ENCODE measurements around the gene GPC6. TPM values are rescaled to one million over a fixed set of nuclear protein-coding genes. Genes with fewer than 3 reads are reported as not detected.

Gene GPC6
- total and polyA plus RNA-seq, 12 donors = 0.15 to 5.4 (median 2.5) TPM

DNA sequence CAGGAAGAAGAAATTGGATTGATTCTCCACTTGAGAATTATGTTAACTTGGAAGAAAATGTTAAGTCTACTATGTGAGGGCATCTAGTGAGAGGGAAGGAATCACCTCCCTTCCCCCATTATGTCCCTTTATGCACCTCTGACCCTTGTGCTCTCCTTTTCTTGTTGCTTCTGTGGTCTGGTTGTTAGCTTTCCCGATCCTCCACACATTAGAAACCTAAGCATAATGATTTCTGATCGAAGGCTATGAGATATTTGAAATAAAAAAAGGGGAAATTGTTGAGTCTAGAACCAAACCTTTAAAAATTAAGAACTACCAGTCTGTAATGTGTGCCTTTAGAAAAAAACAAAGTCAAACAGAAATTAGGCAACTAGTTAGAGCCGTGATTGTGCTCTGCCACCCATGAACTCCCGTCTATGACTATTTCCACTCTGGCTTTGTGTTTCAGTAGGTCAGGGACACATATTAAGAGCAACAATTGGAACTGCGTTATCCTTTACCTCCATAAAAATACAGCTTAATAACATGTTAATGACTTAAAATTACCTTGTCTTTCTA is 463 bp upstream of the GPC6 start:
- Histone ChIP-seq H3K9me3 (no peaks in the 10 kb centered on the region), H3K27ac (peak overlapping the region in 1 of 10 donors; percentile 83), H3K36me3 (no peaks in the 10 kb centered on the region), H3K27me3 (peaks cover 0 to 52% (median 41%) of the 10 kb centered on the region in 7 donors), H3K4me1 (peaks cover 0 to 16% (median 0%) of the 10 kb centered on the region in 9 donors), H3K4me3 (peak overlapping the region in 7 of 10 donors; percentile 47 to 64 (median 60))
- intact Hi-C loops (cut with DNase I) = no loop called here
- TF ChIP-seq, protein P1, sequence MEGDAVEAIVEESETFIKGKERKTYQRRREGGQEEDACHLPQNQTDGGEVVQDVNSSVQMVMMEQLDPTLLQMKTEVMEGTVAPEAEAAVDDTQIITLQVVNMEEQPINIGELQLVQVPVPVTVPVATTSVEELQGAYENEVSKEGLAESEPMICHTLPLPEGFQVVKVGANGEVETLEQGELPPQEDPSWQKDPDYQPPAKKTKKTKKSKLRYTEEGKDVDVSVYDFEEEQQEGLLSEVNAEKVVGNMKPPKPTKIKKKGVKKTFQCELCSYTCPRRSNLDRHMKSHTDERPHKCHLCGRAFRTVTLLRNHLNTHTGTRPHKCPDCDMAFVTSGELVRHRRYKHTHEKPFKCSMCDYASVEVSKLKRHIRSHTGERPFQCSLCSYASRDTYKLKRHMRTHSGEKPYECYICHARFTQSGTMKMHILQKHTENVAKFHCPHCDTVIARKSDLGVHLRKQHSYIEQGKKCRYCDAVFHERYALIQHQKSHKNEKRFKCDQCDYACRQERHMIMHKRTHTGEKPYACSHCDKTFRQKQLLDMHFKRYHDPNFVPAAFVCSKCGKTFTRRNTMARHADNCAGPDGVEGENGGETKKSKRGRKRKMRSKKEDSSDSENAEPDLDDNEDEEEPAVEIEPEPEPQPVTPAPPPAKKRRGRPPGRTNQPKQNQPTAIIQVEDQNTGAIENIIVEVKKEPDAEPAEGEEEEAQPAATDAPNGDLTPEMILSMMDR (IDR thresholded peaks at IDR 0.05) = no peak
- no peak for ATAC-seq
- DNase-seq = no peak
- WGBS, 2 donors = 8 to 13% methylated on average over 5 of the region's 5 CpGs

DNA sequence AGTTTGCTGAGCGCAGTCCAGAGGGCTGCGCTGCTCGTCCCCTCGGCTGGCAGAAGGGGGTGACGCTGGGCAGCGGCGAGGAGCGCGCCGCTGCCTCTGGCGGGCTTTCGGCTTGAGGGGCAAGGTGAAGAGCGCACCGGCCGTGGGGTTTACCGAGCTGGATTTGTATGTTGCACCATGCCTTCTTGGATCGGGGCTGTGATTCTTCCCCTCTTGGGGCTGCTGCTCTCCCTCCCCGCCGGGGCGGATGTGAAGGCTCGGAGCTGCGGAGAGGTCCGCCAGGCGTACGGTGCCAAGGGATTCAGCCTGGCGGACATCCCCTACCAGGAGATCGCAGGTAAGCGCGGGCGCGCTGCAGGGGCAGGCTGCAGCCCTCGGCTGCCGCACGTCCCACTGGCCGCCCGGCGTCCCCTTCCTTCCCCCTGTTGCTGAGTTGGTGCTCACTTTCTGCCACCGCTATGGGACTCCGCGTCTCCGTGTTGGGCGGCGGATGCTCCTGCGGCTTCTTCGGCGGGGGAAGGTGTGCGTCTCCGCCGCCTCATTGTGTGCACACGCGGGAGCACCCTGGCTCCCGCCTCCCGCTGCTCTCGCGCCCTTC is 772 bp downstream of the GPC6 start:
- Histone ChIP-seq H3K27me3 (peaks cover 0 to 52% (median 42%) of the 10 kb centered on the region in 7 donors), H3K4me3 (peak overlapping the region; percentile 35 to 64 (median 58)), H3K27ac (peak overlapping the region in 8 of 10 donors; percentile 28 to 83 (median 46)), H3K9me3 (no peaks in the 10 kb centered on the region), H3K36me3 (no peaks in the 10 kb centered on the region), H3K4me1 (peaks cover 0 to 16% (median 0%) of the 10 kb centered on the region in 9 donors)
- WGBS, 2 donors = 1% methylated on average over 55 of the region's 55 CpGs
- TF ChIP-seq, protein P1 (IDR thresholded peaks at IDR 0.05) = no peak
- ATAC-seq (peak; percentile 7 to 61 (median 32)), DNase-seq (no peak)
- intact Hi-C loops (cut with DNase I) = no loop called here

DNA sequence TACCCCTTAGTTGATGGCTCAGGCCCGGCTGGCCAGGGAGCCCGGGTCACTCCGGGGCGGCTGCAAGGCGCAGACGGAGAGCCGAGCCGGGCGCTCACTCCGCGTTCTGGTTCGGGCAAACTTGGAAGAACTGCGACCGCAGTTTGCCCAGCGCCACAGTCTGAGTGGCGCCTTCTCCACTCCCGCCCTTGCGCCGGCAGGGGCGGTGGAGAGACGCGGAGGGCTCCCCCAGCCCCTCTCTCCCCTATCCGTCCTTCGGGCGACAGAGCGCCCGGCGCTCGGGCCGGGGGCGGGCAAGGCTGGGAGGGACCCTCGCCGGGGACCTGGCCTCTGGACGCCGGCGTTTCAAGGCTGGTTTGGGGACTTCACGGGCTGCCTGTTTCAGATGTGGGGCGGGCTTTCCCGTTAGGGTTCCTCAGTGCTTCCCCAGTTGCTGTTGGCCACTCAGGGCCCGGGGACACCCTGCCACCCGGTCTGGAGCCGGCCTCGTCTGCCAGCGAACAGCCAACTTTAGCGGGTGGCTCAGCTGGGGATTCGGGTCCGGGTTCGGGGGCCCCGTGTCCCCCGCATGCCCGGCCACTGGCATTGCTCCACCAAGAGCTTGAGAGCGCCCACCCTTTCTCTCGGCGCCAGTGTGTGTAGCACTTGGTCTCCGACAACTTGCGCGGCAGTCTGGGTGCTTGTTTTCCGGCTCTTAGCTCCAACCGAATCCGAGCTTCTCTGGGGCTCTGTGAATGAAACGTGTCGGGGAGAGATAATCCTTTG is 1.5 kb downstream of the GPC6 start:
- peaks cover 0 to 16% (median 0%) of the 10 kb centered on the region in 9 donors for H3K4me1 ChIP-seq
- DNase-seq (peak; percentile 23 to 31), ATAC-seq (peak; percentile 74 to 90 (median 81))
- H3K4me3 ChIP-seq = peak overlapping the region; percentile 35 to 64 (median 58)
- H3K9me3 ChIP-seq = no peaks in the 10 kb centered on the region
- intact Hi-C loops (cut with DNase I) = no loop called here
- WGBS, 2 donors = 0% methylated on average over 61 to 62 of the region's 62 CpGs
- no peaks in the 10 kb centered on the region for H3K36me3 ChIP-seq
- peak overlapping the region in 8 of 10 donors; percentile 28 to 83 (median 52) for H3K27ac ChIP-seq
- H3K27me3 ChIP-seq = peaks cover 0 to 52% (median 42%) of the 10 kb centered on the region in 7 donors
- TF ChIP-seq, protein P1 (IDR thresholded peaks at IDR 0.05) = peak in 6 of 9 donors; percentile 5 to 41 (median 32)

DNA sequence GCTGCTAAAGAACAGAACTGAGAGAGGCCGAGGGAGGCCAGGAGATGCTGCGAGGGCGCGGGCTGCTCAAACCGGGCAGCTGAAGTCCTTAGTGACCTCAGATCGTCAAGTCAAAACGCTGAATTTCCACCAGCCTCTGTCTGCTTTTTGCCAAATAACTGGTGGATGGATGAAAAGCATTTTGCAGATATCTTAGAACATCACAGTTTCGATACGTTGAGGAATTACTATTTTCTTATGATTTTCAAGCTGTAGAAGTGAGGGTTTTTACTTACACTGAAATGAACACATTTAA is 2.0 kb downstream of the GPC6 start:
- no peak for DNase-seq
- intact Hi-C loops (cut with DNase I) = no loop called here
- Histone ChIP-seq H3K9me3 (no peaks in the 10 kb centered on the region), H3K27me3 (peaks cover 0 to 55% (median 42%) of the 10 kb centered on the region in 7 donors), H3K27ac (peak overlapping the region in 3 of 10 donors; percentile 40 to 83 (median 58)), H3K4me3 (peak overlapping the region in 9 of 10 donors; percentile 43 to 64 (median 59)), H3K36me3 (no peaks in the 10 kb centered on the region), H3K4me1 (peaks cover 0 to 16% (median 0%) of the 10 kb centered on the region in 9 donors)
- WGBS, 2 donors = 1% methylated on average over 9 of the region's 9 CpGs
- ATAC-seq = no peak
- TF ChIP-seq, protein P1 (IDR thresholded peaks at IDR 0.05) = no peak

All from heart right ventricle (tissue), 16 donors.